CD4-positive, CD25-positive, alpha-beta regulatory T cell (primary cell): ENCODE data around the gene DERL3. TPM values are rescaled to one million over a fixed set of nuclear protein-coding genes. Genes with fewer than 3 reads are reported as not detected.

Experiments used
- ATAC-seq, 2 donors: fragments of 150-1000 bp; cut with Tn5 transposase; one replicate each; pipeline ENCODE4 v1.10.0; 2021; ENCODE audit warnings: low read depth in 2 of 2, moderate number of reproducible peaks in 2 of 2, moderate library complexity in 1 of 2
- DNase-seq, 3 donors: peaks; one replicate each; pipeline versions ENCODE4 v3.0.0 to v3.0.0-alpha.2; 2012 to 2022; ENCODE audit warnings: mixed read lengths in 1 of 3
- H3K27ac ChIP-seq: one replicate; pipeline ENCODE4 v1.7.0; 2013; ENCODE audit warnings: mild to moderate bottlenecking, low read length; ENCODE audit not compliant: insufficient read depth, poor library complexity, severe bottlenecking
- H3K27me3 ChIP-seq: one replicate; pipeline ENCODE4 v1.7.0; 2013; ENCODE audit warnings: low read length; ENCODE audit not compliant: control insufficient read depth, insufficient read depth
- H3K36me3 ChIP-seq: one replicate; pipeline ENCODE4 v1.7.0; 2013; ENCODE audit warnings: mild to moderate bottlenecking, low read length, moderate library complexity; ENCODE audit not compliant: control insufficient read depth, insufficient read depth
- H3K4me1 ChIP-seq: 2 replicates; pipeline ENCODE4 v1.7.0; 2013; ENCODE audit warnings: mild to moderate bottlenecking, low read length; ENCODE audit not compliant: insufficient read depth, control insufficient read depth, poor library complexity, severe bottlenecking
- H3K4me3 ChIP-seq: one replicate; pipeline ENCODE4 v1.7.0; 2013; ENCODE audit warnings: low read depth, mild to moderate bottlenecking, low read length, moderate library complexity
- H3K9me3 ChIP-seq, 2 experiments: 1 replicate in 1 of 2; 2 replicates in 1 of 2; pipeline ENCODE4 v1.7.0; 2013; ENCODE audit warnings: low read length in 2 of 2, mild to moderate bottlenecking in 1 of 2, moderate library complexity in 1 of 2; ENCODE audit not compliant: control insufficient read depth in 2 of 2
- H3K27ac Mint-ChIP-seq, 3 donors: one replicate each; pipeline ENCODE4 v1.8.0; 2020 to 2022; ENCODE audit warnings: mild to moderate bottlenecking in 3 of 3, mixed read lengths in 3 of 3, moderate library complexity in 2 of 3
- H3K27me3 Mint-ChIP-seq: one replicate; pipeline ENCODE4 v1.8.0; 2022; ENCODE audit warnings: mild to moderate bottlenecking, mixed read lengths
- H3K36me3 Mint-ChIP-seq: one replicate; pipeline ENCODE4 v1.8.0; 2020; ENCODE audit warnings: mixed read lengths
- H3K4me1 Mint-ChIP-seq, 4 donors: one replicate each; pipeline ENCODE4 v1.8.0; 2020 to 2022; ENCODE audit warnings: mixed read lengths in 4 of 4, mild to moderate bottlenecking in 1 of 4
- H3K4me3 Mint-ChIP-seq, 4 donors: one replicate each; pipeline ENCODE4 v1.8.0; 2020 to 2022; ENCODE audit warnings: mild to moderate bottlenecking in 4 of 4, mixed read lengths in 4 of 4, moderate library complexity in 3 of 4
- H3K9me3 Mint-ChIP-seq, 7 donors: one replicate each; pipeline ENCODE4 v1.8.0; 2020 to 2022; ENCODE audit warnings: mixed read lengths in 7 of 7, mild to moderate bottlenecking in 3 of 7, moderate library complexity in 2 of 7
- polyA plus RNA-seq, 4 donors: library from polyadenylated mRNA; unstranded; fragments of 300-500 nt; fragmentation: Illumina TruSeq; gene quantifications; one replicate each; pipeline ENCODE4 v1.2.3, GENCODE V29; 2021
- total RNA-seq: library from RNA; stranded (reverse); gene quantifications from one replicate; pipeline ENCODE4 v1.2.3, GENCODE V29; 2022

DERL3 gene
- total and polyA plus RNA-seq, 5 donors from 2014 or later = 0.53 to 1.0 TPM; not detected in 3

DNA sequence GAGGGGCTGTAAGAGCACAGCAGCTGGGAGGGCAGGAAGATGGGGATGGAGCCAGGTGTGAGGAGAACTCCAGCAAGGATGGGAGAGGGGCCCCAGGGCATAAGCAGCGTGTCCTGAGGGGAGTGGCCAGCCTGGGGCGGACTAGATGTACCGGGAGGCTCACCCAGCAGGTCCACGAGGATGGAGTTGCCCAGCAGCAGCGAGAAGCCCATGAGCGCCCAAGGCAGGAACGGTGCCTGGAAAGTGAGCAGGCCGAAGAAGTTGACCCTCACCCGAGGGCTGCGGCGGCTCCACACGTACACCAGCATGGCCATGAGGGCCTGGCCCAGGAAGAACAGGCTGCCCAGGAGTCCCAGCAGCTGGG is 1.3 kb downstream of the DERL3 start:
- H3K36me3 Mint-ChIP-seq = peaks cover 4% of the 10 kb centered on the region
- ATAC-seq (no peak), DNase-seq (no peak)
- H3K27ac Mint-ChIP-seq = no peak overlapping the region
- peak overlapping the region; percentile 47 to 94 (median 68) for H3K4me3 Mint-ChIP-seq
- Histone ChIP-seq H3K4me3 (no peak overlapping the region), H3K9me3 (no peaks in the 10 kb centered on the region), H3K36me3 (peaks cover 14% of the 10 kb centered on the region), H3K27me3 (no peaks in the 10 kb centered on the region), H3K4me1 (peaks cover 16% of the 10 kb centered on the region), H3K27ac (no peak overlapping the region)
- H3K27me3 Mint-ChIP-seq = peaks cover 6% of the 10 kb centered on the region
- peaks cover 0 to 21% (median 8%) of the 10 kb centered on the region in 4 donors for H3K4me1 Mint-ChIP-seq
- H3K9me3 Mint-ChIP-seq = peaks cover 0 to 2% (median 0%) of the 10 kb centered on the region in 7 donors

DNA sequence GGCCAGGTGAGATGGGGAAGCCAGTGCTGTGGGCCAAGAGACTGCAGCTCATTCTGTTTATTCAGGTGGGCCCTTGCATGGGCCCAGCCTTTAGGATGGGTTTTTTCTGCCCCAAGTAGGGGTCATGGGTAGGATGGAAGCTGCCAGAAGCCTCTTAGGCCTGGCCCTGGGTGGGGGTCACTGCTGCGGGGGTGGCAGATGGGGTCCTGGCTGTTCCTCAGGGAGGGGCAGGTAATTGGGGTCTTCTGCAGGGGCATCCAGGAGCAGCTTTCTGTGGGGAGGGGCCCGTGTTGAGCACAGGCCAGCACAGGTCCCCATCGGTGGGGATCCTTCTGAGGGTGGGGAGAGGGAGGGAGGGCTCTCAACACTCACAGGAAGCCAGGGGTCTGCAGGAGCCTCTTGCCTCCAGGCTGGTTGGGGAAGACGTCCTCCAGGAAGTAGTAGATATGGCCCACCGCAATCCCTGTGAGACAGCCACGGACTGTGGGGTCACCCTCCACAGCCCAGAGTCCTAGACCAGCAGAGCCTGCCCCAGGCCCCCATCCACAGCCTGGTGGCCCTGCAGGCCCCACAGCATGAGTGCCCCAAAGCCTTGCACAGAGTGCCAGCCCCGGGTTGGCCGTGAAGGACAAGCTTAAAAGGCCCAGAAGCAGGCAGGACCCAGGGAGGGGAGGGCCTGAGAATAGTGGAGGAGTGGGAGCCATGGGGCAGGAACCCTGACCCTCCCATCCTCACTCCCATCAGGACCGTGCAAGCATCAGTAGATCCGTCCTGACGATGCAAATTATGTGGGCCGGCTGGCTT is 1.9 kb downstream of the DERL3 start:
- H3K27me3 ChIP-seq = no peaks in the 10 kb centered on the region
- peaks cover 6% of the 10 kb centered on the region for H3K27me3 Mint-ChIP-seq
- peaks cover 16% of the 10 kb centered on the region for H3K4me1 ChIP-seq
- H3K4me3 ChIP-seq = no peak overlapping the region
- peak overlapping the region; percentile 63 to 94 (median 80) for H3K4me3 Mint-ChIP-seq
- H3K9me3 ChIP-seq = no peaks in the 10 kb centered on the region
- H3K27ac ChIP-seq = no peak overlapping the region
- H3K27ac Mint-ChIP-seq = no peak overlapping the region
- DNase-seq (no peak), ATAC-seq (no peak)
- peaks cover 0 to 2% (median 0%) of the 10 kb centered on the region in 7 donors for H3K9me3 Mint-ChIP-seq
- peaks cover 0 to 21% (median 8%) of the 10 kb centered on the region in 4 donors for H3K4me1 Mint-ChIP-seq
- peaks cover 14% of the 10 kb centered on the region for H3K36me3 ChIP-seq
- peaks cover 4% of the 10 kb centered on the region for H3K36me3 Mint-ChIP-seq

DNA sequence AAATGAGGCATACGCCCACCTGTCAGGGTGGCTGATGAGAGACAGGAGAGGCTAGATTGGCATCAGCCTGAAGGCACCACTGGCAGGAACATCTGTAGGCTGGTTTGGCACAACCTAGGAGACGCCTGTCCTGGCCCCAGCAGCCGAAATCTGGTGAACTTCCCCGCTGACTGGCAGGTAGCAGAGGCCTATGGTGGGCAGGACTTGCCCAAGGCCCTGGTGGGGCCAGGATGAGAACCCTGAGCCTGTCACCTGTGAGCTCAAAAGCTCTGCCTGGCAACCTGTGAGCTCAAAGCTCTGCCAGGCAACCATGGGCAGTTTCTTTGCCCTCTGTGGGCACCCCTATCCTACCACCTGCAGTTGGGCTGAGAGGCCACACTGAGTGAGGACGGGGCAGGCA is 2.5 kb downstream of the DERL3 start:
- Mint-ChIP-seq H3K27ac (no peak overlapping the region), H3K36me3 (peaks cover 4% of the 10 kb centered on the region), H3K27me3 (peaks cover 5% of the 10 kb centered on the region), H3K4me3 (peak overlapping the region; percentile 4 to 86 (median 48)), H3K4me1 (peaks cover 0 to 21% (median 8%) of the 10 kb centered on the region in 4 donors), H3K9me3 (peaks cover 0 to 2% (median 0%) of the 10 kb centered on the region in 7 donors)
- Histone ChIP-seq H3K4me1 (peaks cover 16% of the 10 kb centered on the region), H3K27ac (no peak overlapping the region), H3K27me3 (no peaks in the 10 kb centered on the region), H3K9me3 (no peaks in the 10 kb centered on the region), H3K36me3 (peaks cover 18% of the 10 kb centered on the region), H3K4me3 (no peak overlapping the region)
- ATAC-seq = no peak
- DNase-seq = no peak

DNA sequence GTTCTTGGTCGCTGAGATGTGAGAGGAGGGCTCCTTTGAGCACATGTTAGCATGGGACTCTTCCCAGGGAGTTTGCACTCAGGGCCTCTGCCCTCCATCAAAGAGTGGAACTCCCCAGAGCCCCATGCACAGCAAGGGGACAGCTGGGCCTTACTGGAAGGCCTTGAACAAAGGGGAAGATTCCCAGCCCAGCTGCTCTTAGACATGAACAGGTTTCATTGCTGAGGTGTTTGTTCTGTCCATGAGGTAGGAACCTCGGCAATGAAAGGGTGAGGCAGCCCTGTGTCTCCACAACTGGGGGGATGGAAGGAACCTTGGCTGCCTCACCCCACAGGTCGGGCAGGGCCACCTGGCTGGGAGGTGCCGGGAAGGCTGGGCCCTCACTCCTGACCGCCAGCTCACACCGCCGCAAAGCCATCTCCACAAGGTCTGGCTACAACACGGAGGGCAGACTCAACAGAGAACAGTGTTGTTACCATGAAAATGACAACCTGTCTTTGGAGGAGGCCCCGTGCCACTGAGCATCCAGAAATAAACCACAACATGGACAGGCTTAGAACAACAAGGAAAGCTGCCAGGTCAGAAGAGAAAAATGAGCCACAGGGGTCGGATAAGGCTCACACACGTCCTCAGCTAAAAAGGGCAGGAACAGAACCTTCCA is 3.2 kb downstream of the DERL3 start:
- no peak overlapping the region for H3K27ac ChIP-seq
- peaks cover 16% of the 10 kb centered on the region for H3K4me1 ChIP-seq
- no peak for DNase-seq
- Mint-ChIP-seq H3K27me3 (no peaks in the 10 kb centered on the region), H3K9me3 (peaks cover 0 to 2% (median 0%) of the 10 kb centered on the region in 7 donors), H3K27ac (peak overlapping the region in 1 of 3 donors; percentile 20), H3K4me1 (peaks cover 0 to 21% (median 8%) of the 10 kb centered on the region in 4 donors), H3K36me3 (peaks cover 4% of the 10 kb centered on the region), H3K4me3 (peak overlapping the region in 2 of 4 donors; percentile 40 to 58)
- ATAC-seq = no peak
- peaks cover 22% of the 10 kb centered on the region for H3K36me3 ChIP-seq
- no peaks in the 10 kb centered on the region for H3K9me3 ChIP-seq
- H3K4me3 ChIP-seq = no peak overlapping the region
- no peaks in the 10 kb centered on the region for H3K27me3 ChIP-seq

DNA sequence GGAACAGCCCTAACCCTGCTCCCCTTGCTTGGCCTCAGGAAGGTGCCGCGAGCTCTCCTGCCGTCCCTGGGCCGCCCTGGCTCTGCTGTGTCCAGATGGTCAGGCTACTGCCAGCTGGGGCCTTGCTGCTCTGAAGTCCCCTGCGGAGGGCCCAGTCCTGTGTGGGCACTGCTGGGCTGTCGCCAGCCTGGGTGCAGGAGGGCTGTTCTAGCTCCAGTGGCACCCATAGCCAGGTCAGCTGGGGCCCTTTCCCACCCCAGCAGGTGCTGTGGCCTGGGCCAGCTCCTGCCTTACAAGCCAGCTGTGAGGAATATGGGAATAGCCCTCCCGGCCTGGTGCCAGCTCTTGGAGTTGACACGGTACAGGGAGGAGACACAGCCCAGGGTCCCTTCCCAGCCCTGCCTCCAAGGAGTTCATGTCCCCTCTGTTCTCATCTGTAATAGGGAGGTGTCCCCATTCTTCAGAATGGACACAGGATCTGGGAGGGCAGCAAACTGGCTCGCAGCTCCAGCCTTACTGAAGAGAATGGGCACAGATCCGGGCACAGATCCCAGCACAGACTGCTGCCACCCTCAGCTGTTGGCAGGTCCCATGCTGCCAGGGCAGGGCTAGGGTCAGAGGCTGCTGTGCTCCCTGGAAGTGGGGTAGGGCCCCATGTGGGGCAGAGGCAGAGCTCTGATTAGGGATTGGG is 3.9 kb downstream of the DERL3 start:
- Mint-ChIP-seq H3K4me1 (peaks cover 6 to 21% (median 12%) of the 10 kb centered on the region in 4 donors), H3K36me3 (peaks cover 7% of the 10 kb centered on the region), H3K27ac (no peak overlapping the region), H3K27me3 (no peaks in the 10 kb centered on the region), H3K4me3 (no peak overlapping the region), H3K9me3 (peaks cover 0 to 2% (median 0%) of the 10 kb centered on the region in 7 donors)
- no peak for DNase-seq
- peaks cover 22% of the 10 kb centered on the region for H3K36me3 ChIP-seq
- peaks cover 16% of the 10 kb centered on the region for H3K4me1 ChIP-seq
- no peak overlapping the region for H3K4me3 ChIP-seq
- no peaks in the 10 kb centered on the region for H3K9me3 ChIP-seq
- no peak overlapping the region for H3K27ac ChIP-seq
- H3K27me3 ChIP-seq = no peaks in the 10 kb centered on the region
- no peak for ATAC-seq

DNA sequence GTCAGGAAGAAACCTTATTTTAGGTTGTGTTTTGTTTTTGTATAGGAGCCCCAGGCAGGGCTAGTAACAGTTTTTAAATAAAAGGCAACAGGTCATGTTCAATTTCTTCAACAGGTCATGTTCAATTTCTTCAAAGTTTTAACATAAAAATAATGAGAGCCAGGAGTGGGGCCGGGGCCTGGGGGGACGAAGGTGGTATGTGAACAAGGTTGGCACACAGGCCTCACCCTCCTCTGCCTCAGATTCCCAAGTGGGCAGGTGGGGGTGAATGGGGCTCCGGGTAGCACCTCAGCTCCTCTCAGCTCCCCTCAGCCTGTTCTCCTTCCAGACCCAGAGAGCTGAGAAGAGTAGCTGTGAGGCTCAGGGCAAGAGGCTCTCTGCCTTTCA is 4.4 kb downstream of the DERL3 start:
- ATAC-seq (no peak), DNase-seq (no peak)
- H3K4me1 ChIP-seq = peaks cover 12% of the 10 kb centered on the region
- peaks cover 9 to 18% (median 14%) of the 10 kb centered on the region in 4 donors for H3K4me1 Mint-ChIP-seq
- H3K36me3 ChIP-seq = peaks cover 26% of the 10 kb centered on the region
- peaks cover 7% of the 10 kb centered on the region for H3K36me3 Mint-ChIP-seq
- no peak overlapping the region for H3K4me3 ChIP-seq
- H3K27ac ChIP-seq = no peak overlapping the region
- H3K9me3 Mint-ChIP-seq = peaks cover 0 to 2% (median 0%) of the 10 kb centered on the region in 7 donors
- H3K9me3 ChIP-seq = no peaks in the 10 kb centered on the region
- H3K27me3 Mint-ChIP-seq = no peaks in the 10 kb centered on the region
- no peak overlapping the region for H3K27ac Mint-ChIP-seq
- H3K27me3 ChIP-seq = no peaks in the 10 kb centered on the region
- no peak overlapping the region for H3K4me3 Mint-ChIP-seq

DNA sequence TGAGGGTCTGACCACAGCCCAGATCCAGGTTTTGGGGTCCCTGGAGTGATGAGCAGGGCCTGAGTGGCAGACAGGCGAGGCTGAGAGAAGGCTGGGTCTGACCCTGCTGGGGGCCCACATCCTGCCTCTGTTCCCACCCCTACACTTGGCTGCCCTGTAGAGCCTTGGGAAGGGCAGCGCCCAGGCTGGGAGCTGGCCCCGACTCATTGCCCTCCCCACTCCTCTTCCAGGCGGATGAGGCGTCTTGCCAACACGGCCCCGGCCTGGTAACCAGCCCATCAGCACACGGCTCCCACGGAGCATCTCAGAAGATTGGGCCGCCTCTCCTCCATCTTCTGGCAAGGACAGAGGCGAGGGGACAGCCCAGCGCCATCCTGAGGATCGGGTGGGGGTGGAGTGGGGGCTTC is 4.9 kb downstream of the DERL3 start:
- Histone ChIP-seq H3K36me3 (peaks cover 30% of the 10 kb centered on the region), H3K27me3 (no peaks in the 10 kb centered on the region), H3K4me1 (peaks cover 9% of the 10 kb centered on the region), H3K27ac (no peak overlapping the region), H3K4me3 (no peak overlapping the region), H3K9me3 (no peaks in the 10 kb centered on the region)
- DNase-seq (no peak), ATAC-seq (no peak)
- Mint-ChIP-seq H3K9me3 (peaks cover 0 to 2% (median 0%) of the 10 kb centered on the region in 7 donors), H3K27me3 (no peaks in the 10 kb centered on the region), H3K36me3 (peaks cover 7% of the 10 kb centered on the region), H3K4me3 (no peak overlapping the region), H3K4me1 (peaks cover 9 to 15% (median 14%) of the 10 kb centered on the region in 4 donors), H3K27ac (no peak overlapping the region)
